BJ (cell line): Measurements from ENCODE around the gene RNF20. TPM values are rescaled to one million over a fixed set of nuclear protein-coding genes. Genes with fewer than 3 reads are reported as not detected.
A peak's percentile ranks its signal among the peaks of the same experiment; 100 is the strongest.

ENCODE experiments used
- CTCF ChIA-PET: fragments of 350-600 bp; formaldehyde crosslinking; extraction: SDS; loops from one replicate; lab custom pipeline; 2021; ENCODE audit warnings: antibody characterized with exemption, inconsistent platforms; lab: Yijun Ruan, JAX
- POLR2A ChIA-PET: fragments of 300-600 bp; sonication (Branson Sonifier 250); formaldehyde crosslinking; extraction: SDS; loops from one replicate; lab custom pipeline; 2021; ENCODE audit warnings: antibody characterized with exemption; lab: Charles Lee
- DNase-seq: peaks from one replicate; pipeline ENCODE4 v3.0.0-alpha.2; 2011; ENCODE audit warnings: low read depth
- H3K27me3 ChIP-seq: 2 replicates; pipeline ENCODE4 v1.6.0; 2011; ENCODE audit warnings: low read length; ENCODE audit not compliant: control insufficient read depth, insufficient read depth
- H3K36me3 ChIP-seq: 2 replicates; pipeline ENCODE4 v1.5.1; 2011; ENCODE audit warnings: low read length; ENCODE audit not compliant: control insufficient read depth, insufficient read depth
- H3K4me3 ChIP-seq: 2 replicates; pipeline ENCODE4 v1.5.1; 2011; ENCODE audit warnings: low read depth, mild to moderate bottlenecking, control low read depth, low read length
- CTCF ChIP-seq: IDR thresholded peaks from 2 replicates; pipeline ENCODE4 v1.5.1; 2011; ENCODE audit warnings: low read depth, mild to moderate bottlenecking, control low read depth, inconsistent platforms, low read length, moderate library complexity; ENCODE audit not compliant: insufficient read depth
- polyA plus RNA-seq: library from polyadenylated mRNA; depleted of rRNA; stranded (reverse); fragments of >200 nt; gene quantifications from 2 replicates; pipeline ENCODE4 v1.2.3, GENCODE V29; 2011

RNF20 gene
- polyA plus RNA-seq, 1 experiment, result 18.0 TPM

DNA sequence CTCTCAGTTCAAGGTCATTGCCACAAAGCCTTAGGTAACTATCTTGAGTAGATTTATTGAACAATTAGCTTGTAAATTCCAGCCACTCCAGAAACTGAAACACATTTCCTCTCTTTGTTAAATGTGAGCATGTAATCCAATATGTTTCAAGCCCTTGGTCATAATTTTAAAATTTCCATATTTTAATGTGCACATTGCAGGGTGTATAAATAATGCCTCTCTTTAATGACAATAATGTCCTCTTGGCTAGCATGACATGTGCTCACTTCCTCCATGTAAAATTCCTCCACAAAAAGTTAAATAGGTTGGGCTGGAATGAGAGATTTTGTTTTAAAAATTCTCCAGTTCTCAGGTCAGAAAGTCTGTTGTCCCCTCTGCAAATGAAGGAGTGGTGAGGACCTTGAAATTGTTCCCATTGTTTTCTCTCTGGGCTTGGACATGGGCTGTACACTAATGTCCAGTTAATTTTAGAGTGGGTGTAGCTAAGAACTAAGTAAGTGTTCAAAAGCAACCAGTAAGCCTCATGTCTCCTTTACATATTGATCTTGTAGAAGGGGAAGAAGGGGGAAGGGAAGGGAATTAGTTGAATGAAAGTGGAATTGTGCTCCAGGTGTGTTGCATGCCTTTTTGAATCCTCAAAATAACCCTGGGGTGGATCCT, 58.3 kb downstream of the RNF20 start:
- Histone ChIP-seq H3K4me3 (no peak overlapping the region), H3K27me3 (no peaks in the 10 kb centered on the region), H3K36me3 (no peaks in the 10 kb centered on the region)
- TF ChIP-seq CTCF, result no peak
- no peak for DNase-seq
- ChIA-PET POLR2A (no interaction called here), CTCF (interaction anchor here (1.1 to 1.4 kb wide), 2 partner anchors 9 to 21 kb away, joined by 3 read pairs; no protein-coding TSS in a partner anchor)

- ChIA-PET CTCF (interaction anchor here (1.1 to 2.6 kb wide), 2 partner anchors 8 to 11 kb away, joined by 3 to 6 read pairs; no protein-coding TSS in a partner anchor), POLR2A (no interaction called here)
- H3K4me3 ChIP-seq, result no peak overlapping the region
- no peak for TF ChIP-seq CTCF
- no peaks in the 10 kb centered on the region for H3K36me3 ChIP-seq
- no peak for DNase-seq
- H3K27me3 ChIP-seq, result no peaks in the 10 kb centered on the region
Observed at GRCh38 chr9:101592788-101593187, 59.1 kb downstream of the RNF20 start.

DNA sequence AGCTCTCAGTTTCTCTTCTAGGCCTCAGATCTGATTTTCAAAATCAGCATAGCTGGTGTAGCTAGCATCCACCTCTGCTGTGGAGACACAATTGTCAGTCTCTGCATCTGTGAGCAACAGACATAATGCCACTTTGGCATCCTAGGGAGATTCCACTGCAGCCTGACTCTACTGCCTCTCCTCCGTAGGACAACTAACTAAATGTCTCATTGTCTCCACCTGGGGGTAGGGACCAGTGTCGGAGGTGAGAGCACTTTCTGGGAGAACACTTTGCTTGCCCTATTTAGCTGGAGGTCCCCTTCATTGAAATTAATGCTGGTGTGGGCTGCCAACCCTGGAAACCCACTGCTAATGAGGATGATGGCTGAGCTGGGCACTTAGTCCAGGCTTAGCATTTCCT, 59.7 kb downstream of the RNF20 start:
- Histone ChIP-seq H3K4me3 (no peak overlapping the region), H3K27me3 (no peaks in the 10 kb centered on the region), H3K36me3 (no peaks in the 10 kb centered on the region)
- no peak for TF ChIP-seq CTCF
- CTCF ChIA-PET, result interaction anchor here (1.1 to 2.6 kb wide), 2 partner anchors 8 to 11 kb away, joined by 3 to 6 read pairs; no protein-coding TSS in a partner anchor
- POLR2A ChIA-PET, result no interaction called here
- DNase-seq, result no peak

DNA sequence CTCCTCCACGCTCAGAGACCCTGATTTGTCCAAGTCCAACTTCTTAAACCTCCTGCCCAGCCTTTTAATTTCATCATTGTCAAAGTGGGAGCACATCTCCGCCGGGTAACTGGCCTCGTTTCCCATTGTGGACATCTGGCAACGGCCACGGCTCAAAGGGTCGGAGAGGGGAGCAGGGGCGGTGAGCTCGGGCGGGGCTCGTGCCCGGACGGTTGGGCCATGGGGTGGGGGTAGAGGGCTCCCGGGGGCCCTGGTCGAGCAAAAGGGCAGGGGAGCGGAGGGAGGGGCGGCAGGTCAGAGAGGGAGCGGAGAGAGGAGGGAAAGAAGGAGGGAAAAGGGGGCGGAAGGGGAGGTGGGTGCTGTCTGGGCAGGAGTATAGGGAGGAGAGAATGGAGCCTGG, 61.1 kb downstream of the RNF20 start, which contains the start of gene PPP3R2:
TSS of gene PPP3R2 (minus strand) at position 174 of the 400 bp plus-strand sequence. CDS start at position 126, 48 bp downstream.
- ChIA-PET CTCF (interaction anchor here (2.6 kb wide), 1 partner anchor 9 kb away, joined by 6 read pairs; no protein-coding TSS in a partner anchor), POLR2A (no interaction called here)
- H3K27me3 ChIP-seq, result no peaks in the 10 kb centered on the region
- no peak for TF ChIP-seq CTCF
- no peak within 1 kb of the TSS for H3K4me3 ChIP-seq
- DNase-seq, result no peak
- H3K36me3 ChIP-seq, result no peaks in the 10 kb centered on the region

GRCh38 chr9:101601904-101602765, 68.5 kb downstream of the RNF20 start:
- Histone ChIP-seq H3K4me3 (no peak overlapping the region), H3K27me3 (peaks cover 5% of the 10 kb centered on the region), H3K36me3 (no peaks in the 10 kb centered on the region)
- CTCF ChIA-PET, result interaction anchor here (0.5 to 1.4 kb wide), 4 partner anchors 8 to 126 kb away, joined by 3 read pairs; no protein-coding TSS in a partner anchor
- peak; percentile 65 for TF ChIP-seq CTCF
- no peak for DNase-seq
- POLR2A ChIA-PET, result no interaction called here
